Measurements from ENCODE around the gene P2RY8.

P2RY8 gene

GRCh38 chrX:1417921-1418771 is 118.8 kb downstream of the P2RY8 start:
- DNase-seq (ENCODE audit: low read depth): no peak
- no peak overlapping the region for H3K4me3 ChIP-seq (ENCODE audit: control insufficient read depth, low read depth, low read length)
- no peak for TF ChIP-seq CTCF (IDR thresholded peaks at IDR 0.05; ENCODE audit: control insufficient read depth, insufficient read depth, low read depth, low read length, missing control alignments)

GRCh38 chrX:1416965-1417760 is 119.8 kb downstream of the P2RY8 start:
- H3K4me3 ChIP-seq (ENCODE audit: control insufficient read depth, low read depth, low read length): no peak overlapping the region
- no peak for DNase-seq (ENCODE audit: low read depth)
- no peak for TF ChIP-seq CTCF (IDR thresholded peaks at IDR 0.05; ENCODE audit: control insufficient read depth, insufficient read depth, low read depth, low read length, missing control alignments)

GRCh38 chrX:1416327-1416784 is 120.6 kb downstream of the P2RY8 start:
- no peak overlapping the region for H3K4me3 ChIP-seq (ENCODE audit: control insufficient read depth, low read depth, low read length)
- DNase-seq (ENCODE audit: low read depth): no peak
- no peak for TF ChIP-seq CTCF (IDR thresholded peaks at IDR 0.05; ENCODE audit: control insufficient read depth, insufficient read depth, low read depth, low read length, missing control alignments)
